Neural cell (in vitro differentiated cells): ENCODE data around the gene EPB41L5.

Experiments
- EP300 ChIP-seq: fragments of 450-650 bp; conservative IDR thresholded peaks from 2 replicates; pipeline ENCODE4 v1.6.1; 2014; ENCODE audit warnings: antibody characterized with exemption, mild to moderate bottlenecking, moderate library complexity; ENCODE audit not compliant: poor library complexity, severe bottlenecking
- EZH2 ChIP-seq: fragments of 200-600, 300-800 bp; shearing (Covaris generic), sonication (generic); IDR thresholded peaks from 2 replicates; pipeline ENCODE4 v1.6.1; 2014; ENCODE audit warnings: antibody characterized with exemption, low read length, borderline replicate concordance, mild to moderate bottlenecking; ENCODE audit not compliant: insufficient read depth, poor library complexity, severe bottlenecking
- POLR2AphosphoS5 ChIP-seq: IDR thresholded peaks from 2 replicates; pipeline ENCODE4 v1.6.1; 2012
- RAD21 ChIP-seq: fragments of 450-650 bp; conservative IDR thresholded peaks from 2 replicates; pipeline ENCODE4 v1.6.1; 2014; ENCODE audit warnings: antibody characterized with exemption, mild to moderate bottlenecking, moderate library complexity
- SMC3 ChIP-seq: fragments of 450-650 bp; conservative IDR thresholded peaks from 2 replicates; pipeline ENCODE4 v1.6.1; 2014; ENCODE audit warnings: antibody characterized with exemption, mild to moderate bottlenecking, moderate library complexity; ENCODE audit not compliant: poor library complexity
- TAF1 ChIP-seq: IDR thresholded peaks from 2 replicates; pipeline ENCODE4 v1.6.1; 2012; ENCODE audit warnings: low read depth
- TF ChIP-seq, protein P1 (sequence below): fragments of 450-650 bp; IDR thresholded peaks from 2 replicates; pipeline ENCODE4 v1.5.1; 2014; ENCODE audit warnings: antibody characterized with exemption, mild to moderate bottlenecking, moderate library complexity; ENCODE audit not compliant: poor library complexity, severe bottlenecking

DNA sequence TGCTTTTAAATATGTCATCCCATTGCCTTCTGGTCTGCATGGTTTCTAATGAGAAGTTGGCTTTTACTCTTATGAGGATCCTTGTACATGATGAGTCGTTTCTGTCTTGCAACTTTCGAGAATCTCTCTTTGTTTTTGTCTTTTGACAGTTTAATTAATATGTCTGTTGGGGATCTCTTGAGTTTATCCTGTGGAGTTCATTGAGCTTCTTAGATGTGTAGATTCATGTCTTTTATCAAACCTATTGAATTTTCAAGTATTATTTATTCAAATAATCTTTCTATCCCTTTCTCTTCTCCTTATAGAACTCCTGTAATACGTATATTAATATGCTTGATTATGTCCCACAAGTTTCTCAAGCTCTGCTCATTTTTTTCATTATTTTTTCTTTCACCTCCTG lies 142.4 kb downstream of the EPB41L5 start:
- TF ChIP-seq, protein P1, sequence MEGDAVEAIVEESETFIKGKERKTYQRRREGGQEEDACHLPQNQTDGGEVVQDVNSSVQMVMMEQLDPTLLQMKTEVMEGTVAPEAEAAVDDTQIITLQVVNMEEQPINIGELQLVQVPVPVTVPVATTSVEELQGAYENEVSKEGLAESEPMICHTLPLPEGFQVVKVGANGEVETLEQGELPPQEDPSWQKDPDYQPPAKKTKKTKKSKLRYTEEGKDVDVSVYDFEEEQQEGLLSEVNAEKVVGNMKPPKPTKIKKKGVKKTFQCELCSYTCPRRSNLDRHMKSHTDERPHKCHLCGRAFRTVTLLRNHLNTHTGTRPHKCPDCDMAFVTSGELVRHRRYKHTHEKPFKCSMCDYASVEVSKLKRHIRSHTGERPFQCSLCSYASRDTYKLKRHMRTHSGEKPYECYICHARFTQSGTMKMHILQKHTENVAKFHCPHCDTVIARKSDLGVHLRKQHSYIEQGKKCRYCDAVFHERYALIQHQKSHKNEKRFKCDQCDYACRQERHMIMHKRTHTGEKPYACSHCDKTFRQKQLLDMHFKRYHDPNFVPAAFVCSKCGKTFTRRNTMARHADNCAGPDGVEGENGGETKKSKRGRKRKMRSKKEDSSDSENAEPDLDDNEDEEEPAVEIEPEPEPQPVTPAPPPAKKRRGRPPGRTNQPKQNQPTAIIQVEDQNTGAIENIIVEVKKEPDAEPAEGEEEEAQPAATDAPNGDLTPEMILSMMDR, result no peak
- no peak for TF ChIP-seq EZH2
- TF ChIP-seq POLR2AphosphoS5, result no peak
- TF ChIP-seq RAD21, result no peak
- no peak for TF ChIP-seq SMC3
- no peak for TF ChIP-seq TAF1
- TF ChIP-seq EP300, result no peak
